Neural cell (in vitro differentiated cells): ENCODE data around the gene IGLL5. TPM values are rescaled to one million over a fixed set of nuclear protein-coding genes. Genes with fewer than 3 reads are reported as not detected.

Experiments used
- H2AFZ ChIP-seq: fragments of 200-600, 300-800 bp; sonication (generic), shearing (Covaris generic); 2 replicates; pipeline ENCODE4 v1.6.0; 2014; ENCODE audit warnings: low read depth, mild to moderate bottlenecking, antibody characterized with exemption, low read length, moderate library complexity
- H3F3A ChIP-seq: fragments of 200-600 bp; shearing (Covaris generic); 2 replicates; pipeline ENCODE4 v1.6.1; 2016; ENCODE audit warnings: mild to moderate bottlenecking, moderate library complexity, mixed read lengths, antibody characterized with exemption, low read length; ENCODE audit not compliant: insufficient read depth, poor library complexity, severe bottlenecking
- H3K27ac ChIP-seq: fragments of 200-600, 300-800 bp; sonication (generic), shearing (Covaris generic); 2 replicates; pipeline ENCODE4 v1.5.1; 2014; ENCODE audit warnings: mild to moderate bottlenecking, low read length, moderate library complexity
- H3K27me3 ChIP-seq: fragments of 300-800, 200-600 bp; sonication (generic), shearing (Covaris generic); 2 replicates; pipeline ENCODE4 v1.6.0; 2014; ENCODE audit warnings: mild to moderate bottlenecking, low read depth, low read length, moderate library complexity; ENCODE audit not compliant: insufficient read depth
- H3K36me3 ChIP-seq: fragments of 300-800, 200-600 bp; sonication (generic), shearing (Covaris generic); 2 replicates; pipeline ENCODE4 v1.5.1; 2014; ENCODE audit warnings: mild to moderate bottlenecking, antibody characterized with exemption, low read length, moderate library complexity; ENCODE audit not compliant: insufficient read depth
- H3K4me2 ChIP-seq: fragments of 300-800, 200-600 bp; sonication (generic), shearing (Covaris generic); 2 replicates; pipeline ENCODE4 v1.6.0; 2014; ENCODE audit warnings: mild to moderate bottlenecking, low read length
- H3K4me3 ChIP-seq: fragments of 300-800, 200-600 bp; sonication (generic), shearing (Covaris generic); 2 replicates; pipeline ENCODE4 v1.5.1; 2014; ENCODE audit warnings: mild to moderate bottlenecking, low read length, moderate library complexity
- H3K79me2 ChIP-seq: fragments of 200-600 bp; shearing (Covaris generic); replicated peaks from 2 replicates; pipeline ENCODE4 v1.6.0; 2014; ENCODE audit warnings: mild to moderate bottlenecking, low read length, moderate library complexity; ENCODE audit not compliant: insufficient read depth
- H3K9ac ChIP-seq: fragments of 300-800, 200-600 bp; sonication (generic), shearing (Covaris generic); 2 replicates; pipeline ENCODE4 v1.6.1; 2016; ENCODE audit warnings: mild to moderate bottlenecking, low read length, mixed read lengths
- H3K9me2 ChIP-seq: fragments of 200-600 bp; shearing (Covaris generic); 2 replicates; pipeline ENCODE4 v1.6.1; 2016; ENCODE audit warnings: mild to moderate bottlenecking, low read length, mixed read lengths; ENCODE audit not compliant: insufficient read depth
- H3K9me3 ChIP-seq: fragments of 200-600, 300-800 bp; sonication (generic), shearing (Covaris generic); 2 replicates; pipeline ENCODE4 v1.6.1; 2016; ENCODE audit warnings: mild to moderate bottlenecking, mixed run types, low read length, moderate library complexity, mixed read lengths
- H4K20me1 ChIP-seq: fragments of 200-600 bp; shearing (Covaris generic); 2 replicates; pipeline ENCODE4 v1.6.1; 2016; ENCODE audit warnings: mild to moderate bottlenecking, mixed run types; ENCODE audit not compliant: insufficient read depth
- CTCF ChIP-seq: fragments of 450-650 bp; IDR thresholded peaks from 2 replicates; pipeline ENCODE4 v1.5.1; 2014; ENCODE audit warnings: antibody characterized with exemption, mild to moderate bottlenecking, moderate library complexity; ENCODE audit not compliant: poor library complexity, severe bottlenecking
- EP300 ChIP-seq: fragments of 450-650 bp; conservative IDR thresholded peaks from 2 replicates; pipeline ENCODE4 v1.6.1; 2014; ENCODE audit warnings: antibody characterized with exemption, mild to moderate bottlenecking, moderate library complexity; ENCODE audit not compliant: poor library complexity, severe bottlenecking
- EZH2 ChIP-seq: fragments of 200-600, 300-800 bp; shearing (Covaris generic), sonication (generic); IDR thresholded peaks from 2 replicates; pipeline ENCODE4 v1.6.1; 2014; ENCODE audit warnings: antibody characterized with exemption, low read length, borderline replicate concordance, mild to moderate bottlenecking; ENCODE audit not compliant: insufficient read depth, poor library complexity, severe bottlenecking
- MXI1 ChIP-seq: fragments of 450-650 bp; conservative IDR thresholded peaks from 2 replicates; pipeline ENCODE4 v1.6.1; 2014; ENCODE audit warnings: antibody characterized with exemption, mild to moderate bottlenecking; ENCODE audit not compliant: poor library complexity, severe bottlenecking
- POLR2AphosphoS5 ChIP-seq: IDR thresholded peaks from 2 replicates; pipeline ENCODE4 v1.6.1; 2012
- RAD21 ChIP-seq: fragments of 450-650 bp; conservative IDR thresholded peaks from 2 replicates; pipeline ENCODE4 v1.6.1; 2014; ENCODE audit warnings: antibody characterized with exemption, mild to moderate bottlenecking, moderate library complexity
- SMC3 ChIP-seq: fragments of 450-650 bp; conservative IDR thresholded peaks from 2 replicates; pipeline ENCODE4 v1.6.1; 2014; ENCODE audit warnings: antibody characterized with exemption, mild to moderate bottlenecking, moderate library complexity; ENCODE audit not compliant: poor library complexity
- TAF1 ChIP-seq: IDR thresholded peaks from 2 replicates; pipeline ENCODE4 v1.6.1; 2012; ENCODE audit warnings: low read depth
- polyA plus RNA-seq: library from polyadenylated mRNA; depleted of rRNA; stranded (reverse); fragments of >200 nt; gene quantifications from 2 replicates; pipeline ENCODE4 v1.2.3, GENCODE V29; 2014
- TF ChIP-seq, protein P1 (sequence below): IDR thresholded peaks from 2 replicates; pipeline ENCODE4 v1.6.1; 2012; ENCODE audit warnings: borderline replicate concordance

The IGLL5 gene
- polyA plus RNA-seq, 1 donor from 2014 or later, result 0.19 TPM

GRCh38 chr22:22939588-22940368 is 52.2 kb downstream of the IGLL5 start:
- Histone ChIP-seq H2AFZ (no peak overlapping the region), H3K9ac (no peak overlapping the region), H3K27ac (no peak overlapping the region), H3K4me3 (no peak overlapping the region), H3K4me2 (no peak overlapping the region), H3K27me3 (no peaks in the 10 kb centered on the region), H3K79me2 (no peaks in the 10 kb centered on the region), H4K20me1 (no peaks in the 10 kb centered on the region), H3K9me2 (no peaks in the 10 kb centered on the region), H3K9me3 (no peaks in the 10 kb centered on the region), H3F3A (no peaks in the 10 kb centered on the region), H3K36me3 (no peaks in the 10 kb centered on the region)
- TF ChIP-seq EZH2, result no peak
- no peak for TF ChIP-seq SMC3
- TF ChIP-seq POLR2AphosphoS5, result no peak
- TF ChIP-seq TAF1, result no peak
- TF ChIP-seq RAD21, result no peak
- TF ChIP-seq, protein P1, sequence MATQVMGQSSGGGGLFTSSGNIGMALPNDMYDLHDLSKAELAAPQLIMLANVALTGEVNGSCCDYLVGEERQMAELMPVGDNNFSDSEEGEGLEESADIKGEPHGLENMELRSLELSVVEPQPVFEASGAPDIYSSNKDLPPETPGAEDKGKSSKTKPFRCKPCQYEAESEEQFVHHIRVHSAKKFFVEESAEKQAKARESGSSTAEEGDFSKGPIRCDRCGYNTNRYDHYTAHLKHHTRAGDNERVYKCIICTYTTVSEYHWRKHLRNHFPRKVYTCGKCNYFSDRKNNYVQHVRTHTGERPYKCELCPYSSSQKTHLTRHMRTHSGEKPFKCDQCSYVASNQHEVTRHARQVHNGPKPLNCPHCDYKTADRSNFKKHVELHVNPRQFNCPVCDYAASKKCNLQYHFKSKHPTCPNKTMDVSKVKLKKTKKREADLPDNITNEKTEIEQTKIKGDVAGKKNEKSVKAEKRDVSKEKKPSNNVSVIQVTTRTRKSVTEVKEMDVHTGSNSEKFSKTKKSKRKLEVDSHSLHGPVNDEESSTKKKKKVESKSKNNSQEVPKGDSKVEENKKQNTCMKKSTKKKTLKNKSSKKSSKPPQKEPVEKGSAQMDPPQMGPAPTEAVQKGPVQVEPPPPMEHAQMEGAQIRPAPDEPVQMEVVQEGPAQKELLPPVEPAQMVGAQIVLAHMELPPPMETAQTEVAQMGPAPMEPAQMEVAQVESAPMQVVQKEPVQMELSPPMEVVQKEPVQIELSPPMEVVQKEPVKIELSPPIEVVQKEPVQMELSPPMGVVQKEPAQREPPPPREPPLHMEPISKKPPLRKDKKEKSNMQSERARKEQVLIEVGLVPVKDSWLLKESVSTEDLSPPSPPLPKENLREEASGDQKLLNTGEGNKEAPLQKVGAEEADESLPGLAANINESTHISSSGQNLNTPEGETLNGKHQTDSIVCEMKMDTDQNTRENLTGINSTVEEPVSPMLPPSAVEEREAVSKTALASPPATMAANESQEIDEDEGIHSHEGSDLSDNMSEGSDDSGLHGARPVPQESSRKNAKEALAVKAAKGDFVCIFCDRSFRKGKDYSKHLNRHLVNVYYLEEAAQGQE, result no peak
- TF ChIP-seq CTCF, result no peak
- no peak for TF ChIP-seq EP300
- no peak for TF ChIP-seq MXI1

DNA sequence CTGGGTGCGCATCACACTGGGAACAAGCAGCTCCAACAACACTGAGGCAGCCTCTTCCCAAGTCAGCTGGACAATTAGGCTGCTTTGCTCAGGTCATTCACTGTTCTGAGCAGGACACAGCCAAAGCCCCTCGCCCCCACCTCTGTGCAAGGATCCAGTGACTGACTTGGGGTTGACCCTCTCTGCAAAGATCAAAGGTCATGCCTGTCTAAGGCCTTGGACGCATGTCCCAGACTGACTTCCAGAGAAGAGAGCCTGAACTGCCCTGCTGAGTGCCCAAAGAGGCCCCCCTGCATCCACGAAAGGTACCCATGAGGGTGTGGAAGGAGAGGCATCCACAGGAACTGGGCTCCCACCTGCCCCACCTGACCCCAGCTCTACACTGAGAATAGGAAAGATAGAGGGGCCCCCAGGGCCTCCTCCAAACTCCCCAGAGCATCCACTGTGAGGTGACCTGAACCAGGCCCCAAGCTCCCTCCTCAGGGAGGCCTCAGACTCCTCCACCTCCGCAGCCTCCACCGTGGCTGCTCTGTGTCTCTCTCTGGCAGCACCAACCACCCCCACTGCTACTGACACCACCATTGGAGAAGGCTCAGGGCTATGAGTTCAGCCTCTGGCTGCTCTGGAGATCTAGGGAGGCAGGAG is 53.5 kb downstream of the IGLL5 start:
- no peaks in the 10 kb centered on the region for H3K9me2 ChIP-seq
- H4K20me1 ChIP-seq, result no peaks in the 10 kb centered on the region
- H3K79me2 ChIP-seq, result no peaks in the 10 kb centered on the region
- H3K27me3 ChIP-seq, result no peaks in the 10 kb centered on the region
- no peak overlapping the region for H3K4me2 ChIP-seq
- no peaks in the 10 kb centered on the region for H3K36me3 ChIP-seq
- no peak overlapping the region for H3K9ac ChIP-seq
- TF ChIP-seq EP300, result no peak
- TF ChIP-seq TAF1, result no peak
- TF ChIP-seq RAD21, result no peak
- TF ChIP-seq EZH2, result no peak
- TF ChIP-seq SMC3, result no peak
- TF ChIP-seq CTCF, result no peak
- no peak for TF ChIP-seq POLR2AphosphoS5
- TF ChIP-seq, protein P1, result no peak
- no peak for TF ChIP-seq MXI1
- no peaks in the 10 kb centered on the region for H3F3A ChIP-seq
- no peaks in the 10 kb centered on the region for H3K9me3 ChIP-seq
- no peak overlapping the region for H3K4me3 ChIP-seq
- no peak overlapping the region for H3K27ac ChIP-seq
- H2AFZ ChIP-seq, result no peak overlapping the region
